Testis (tissue), 2 donors: Measurements from ENCODE around the gene TAF3.

Experiments
- CTCF ChIP-seq, 3 experiments: fragments of 450-650 bp in 2 of 3; fragments of 200-600 bp in 1 of 3; sonication (generic) in 1 of 3; IDR thresholded peaks; one replicate each; pipeline ENCODE4 v1.5.1; 2016 to 2019; ENCODE audit warnings: antibody characterized with exemption in 3 of 3, mild to moderate bottlenecking in 2 of 3, moderate library complexity in 1 of 3
- POLR2A ChIP-seq: fragments of 450-650 bp; IDR thresholded peaks from one replicate; pipeline ENCODE4 v1.6.1; 2017; ENCODE audit warnings: antibody characterized with exemption, mild to moderate bottlenecking, moderate library complexity

GRCh38 chr10:7953447-7953846, 135.1 kb downstream of the TAF3 start:
- TF ChIP-seq CTCF (IDR thresholded peaks at IDR 0.05), result no peak
- no peak for TF ChIP-seq POLR2A
